H1 (cell line): Measurements from ENCODE around the gene MTCH1. TPM values are rescaled to one million over a fixed set of nuclear protein-coding genes. Genes with fewer than 3 reads are reported as not detected.

Experiments
- CTCF ChIA-PET: fragments of 300-600 bp; sonication (Branson Sonifier 250); formaldehyde crosslinking; loops from one replicate; lab custom pipeline; 2021; ENCODE audit not compliant: partially characterized antibody; lab: Charles Lee
- POLR2A ChIA-PET: fragments of 300-600 bp; sonication (Branson Sonifier 250); formaldehyde crosslinking; loops from one replicate; lab custom pipeline; 2021; ENCODE audit warnings: inconsistent platforms; ENCODE audit not compliant: partially characterized antibody; lab: Charles Lee
- DNase-seq, 2 experiments: peaks; one replicate each; pipeline versions ENCODE4 v3.0.0 to v3.0.0-alpha.2; 2010 to 2022; ENCODE audit warnings: low spot score in 2 of 2, low read depth in 1 of 2, mixed read lengths in 1 of 2
- FAIRE-seq: peaks from 2 replicates; lab custom pipeline; 2011; peaks lifted over from hg19 to GRCh38; lab: Jason Lieb, UNC
- H2AFZ ChIP-seq: 2 replicates; pipeline ENCODE4 v1.8.1; 2012; ENCODE audit warnings: low read length, inconsistent platforms
- H2AK5ac ChIP-seq: 2 replicates; pipeline ENCODE4 v1.6.1; 2013; ENCODE audit warnings: low read depth, low read length
- H2BK120ac ChIP-seq: replicated peaks from 2 replicates; pipeline ENCODE3; 2013; ENCODE audit warnings: low read depth, low read length, inconsistent platforms
- H2BK12ac ChIP-seq: 2 replicates; pipeline ENCODE4 v1.6.1; 2013; ENCODE audit warnings: low read depth, low read length
- H2BK15ac ChIP-seq: 2 replicates; pipeline ENCODE4 v1.6.1; 2013; ENCODE audit warnings: low read length
- H2BK20ac ChIP-seq: 2 replicates; pipeline ENCODE4 v1.6.1; 2013; ENCODE audit warnings: low read length
- H2BK5ac ChIP-seq: 2 replicates; pipeline ENCODE4 v1.6.1; 2013; ENCODE audit warnings: low read depth, low read length
- H3K14ac ChIP-seq: 2 replicates; pipeline ENCODE4 v1.6.1; 2013; ENCODE audit warnings: inconsistent platforms; ENCODE audit not compliant: insufficient read length
- H3K18ac ChIP-seq: 2 replicates; pipeline ENCODE4 v1.6.1; 2013; ENCODE audit warnings: low read length; ENCODE audit errors: extremely low read depth
- H3K23ac ChIP-seq: 2 replicates; pipeline ENCODE4 v1.6.1; 2013; ENCODE audit warnings: inconsistent platforms; ENCODE audit not compliant: insufficient read length
- H3K23me2 ChIP-seq: 2 replicates; pipeline ENCODE4 v1.6.1; 2013; ENCODE audit warnings: low read depth, low read length
- H3K27ac ChIP-seq: 2 replicates; pipeline ENCODE4 v1.6.1; 2011; ENCODE audit warnings: low read depth, low read length, inconsistent platforms
- H3K27me3 ChIP-seq, 4 experiments: replicated peaks in 1 of 4; 1 replicate in 1 of 4; 2 replicates in 3 of 4; pipeline versions ENCODE4 v1.6.1 to v1.8.1; 2011 to 2013; ENCODE audit warnings: low read length in 3 of 4, mild to moderate bottlenecking in 3 of 4, inconsistent platforms in 2 of 4, mixed read lengths in 2 of 4, moderate library complexity in 1 of 4; ENCODE audit not compliant: control insufficient read depth in 3 of 4, insufficient read depth in 3 of 4; ENCODE audit errors: extremely low read depth in 1 of 4
- H3K36me3 ChIP-seq, 4 experiments: 2 replicates each; pipeline versions ENCODE4 v1.6.1 to v1.8.1; 2011 to 2013; ENCODE audit warnings: mild to moderate bottlenecking in 4 of 4, low read length in 3 of 4, moderate library complexity in 2 of 4, control low read depth in 1 of 4, inconsistent platforms in 1 of 4; ENCODE audit not compliant: insufficient read depth in 4 of 4, control insufficient read depth in 2 of 4
- H3K4ac ChIP-seq: replicated peaks from 2 replicates; pipeline ENCODE3; 2013; ENCODE audit warnings: low read length, low read depth, mixed read lengths, inconsistent platforms; ENCODE audit not compliant: insufficient read length
- H3K4me1 ChIP-seq, 4 experiments: replicated peaks in 1 of 4; 1 replicate in 1 of 4; 2 replicates in 3 of 4; pipeline versions ENCODE4 v1.6.1 to v1.8.1; 2011 to 2013; ENCODE audit warnings: low read length in 3 of 4, inconsistent platforms in 2 of 4, mixed read lengths in 1 of 4; ENCODE audit not compliant: insufficient read depth in 4 of 4, control insufficient read depth in 3 of 4
- H3K4me2 ChIP-seq, 2 experiments: 2 replicates each; pipeline versions ENCODE4 v1.6.1 to v1.8.1; 2011 to 2013; ENCODE audit warnings: low read depth in 2 of 2, low read length in 2 of 2, control low read depth in 1 of 2, inconsistent platforms in 1 of 2, mild to moderate bottlenecking in 1 of 2; ENCODE audit not compliant: insufficient read depth in 1 of 2
- H3K4me3 ChIP-seq, 4 experiments: fragments of 200-600, 300-600 bp in 1 of 4; sonication (generic), shearing (Covaris generic), sonication (Bioruptor Twin) in 1 of 4; 2 replicates each; pipeline versions ENCODE4 v1.5.1 to v1.8.1; 2011 to 2016; ENCODE audit warnings: low read length in 4 of 4, low read depth in 3 of 4, control low read depth in 2 of 4, inconsistent platforms in 2 of 4, mild to moderate bottlenecking in 2 of 4, mixed read lengths in 1 of 4, moderate library complexity in 1 of 4; ENCODE audit not compliant: insufficient read depth in 2 of 4; ENCODE audit errors: extremely low read depth in 1 of 4
- H3K56ac ChIP-seq: replicated peaks from 2 replicates; pipeline ENCODE3; 2013; ENCODE audit warnings: low read depth, mild to moderate bottlenecking, mixed read lengths, low read length, inconsistent platforms; ENCODE audit not compliant: insufficient read length
- H3K79me1 ChIP-seq: 2 replicates; pipeline ENCODE4 v1.6.1; 2013; ENCODE audit warnings: low read depth, low read length, control low read depth
- H3K79me2 ChIP-seq, 2 experiments: 2 replicates each; pipeline versions ENCODE4 v1.6.1 to v1.8.1; 2012 to 2013; ENCODE audit warnings: low read length in 2 of 2, mild to moderate bottlenecking in 2 of 2, inconsistent platforms in 1 of 2; ENCODE audit not compliant: insufficient read depth in 2 of 2, control insufficient read depth in 1 of 2
- H3K9ac ChIP-seq, 4 experiments: replicated peaks in 1 of 4; 1 replicate in 1 of 4; 2 replicates in 3 of 4; pipeline versions ENCODE4 v1.6.1 to v1.8.1; 2011 to 2013; ENCODE audit warnings: low read depth in 3 of 4, low read length in 3 of 4, control low read depth in 2 of 4, mild to moderate bottlenecking in 2 of 4, moderate library complexity in 2 of 4, inconsistent platforms in 1 of 4; ENCODE audit errors: extremely low read depth in 1 of 4
- H3K9me3 ChIP-seq, 2 experiments: 2 replicates each; pipeline versions ENCODE4 v1.6.1 to v1.8.1; 2012 to 2013; ENCODE audit warnings: mild to moderate bottlenecking in 2 of 2, moderate library complexity in 2 of 2, control low read depth in 1 of 2, inconsistent platforms in 1 of 2, low read depth in 1 of 2, low read length in 1 of 2, mixed read lengths in 1 of 2; ENCODE audit not compliant: insufficient read depth in 2 of 2
- H4K20me1 ChIP-seq, 2 experiments: replicated peaks in 1 of 2; 2 replicates each; pipeline versions ENCODE3 to v1.8.1; 2011 to 2013; ENCODE audit warnings: inconsistent platforms in 2 of 2, low read length in 2 of 2, mild to moderate bottlenecking in 1 of 2; ENCODE audit not compliant: insufficient read depth in 2 of 2, control insufficient read depth in 1 of 2
- H4K5ac ChIP-seq: 2 replicates; pipeline ENCODE4 v1.6.1; 2013; ENCODE audit warnings: low read length, low read depth, mixed read lengths, inconsistent platforms; ENCODE audit not compliant: insufficient read length
- H4K8ac ChIP-seq: 2 replicates; pipeline ENCODE4 v1.8.0; 2013; ENCODE audit warnings: mild to moderate bottlenecking, moderate library complexity, low read length, inconsistent platforms; ENCODE audit not compliant: insufficient read depth; ENCODE audit errors: extremely low read depth
- H4K91ac ChIP-seq: replicated peaks from 2 replicates; pipeline ENCODE3; 2013; ENCODE audit warnings: low read length, mixed read lengths, inconsistent platforms; ENCODE audit not compliant: insufficient read length
- RAD21 ChIP-seq, 2 experiments: IDR thresholded peaks in 1 of 2; conservative IDR thresholded peaks in 1 of 2; 2 replicates each; pipeline ENCODE4 v1.6.1; 2011; ENCODE audit warnings: low read depth in 2 of 2, low read length in 2 of 2, improper control_type of control experiment in 1 of 2, inconsistent platforms in 1 of 2, mild to moderate bottlenecking in 1 of 2, moderate library complexity in 1 of 2
- WGBS, 2 experiments: shearing (Covaris generic) in 1 of 2; methylation state at CpG; one replicate each; pipeline versions ENCODE4 v1.1.6 to v1.1.7; 2013 to 2015; ENCODE audit warnings: low lambda C conversion rate in 2 of 2, mixed read lengths in 2 of 2, inconsistent platforms in 1 of 2, low coverage in 1 of 2, missing lambda C conversion rate in 1 of 2; ENCODE audit not compliant: insufficient replicate concordance in 2 of 2, insufficient coverage in 1 of 2, insufficient read length in 1 of 2; ENCODE audit errors: extremely low coverage in 1 of 2, missing lambda C conversion rate in 1 of 2; 5-methylcytosine and 5-hydroxymethylcytosine counted together
- polyA plus RNA-seq, 7 experiments: library from polyadenylated mRNA; depleted of rRNA in 3 of 7; stranded (reverse) in 5 of 7; unstranded in 2 of 7; fragments of >200 nt in 5 of 7; fragments of 200-250 nt in 2 of 7; gene quantifications; 1 replicate in 5 of 7; 2 replicates in 1 of 7; 4 replicates in 1 of 7; pipeline versions ENCODE4 v1.2.1 to v1.2.3, GENCODE V29; 2011 to 2013; ENCODE audit warnings: missing spikeins in 2 of 7, mixed read lengths in 2 of 7
- total RNA-seq: library from RNA; stranded (reverse); fragmentation: NEBNext Ultra II Directional; extraction: Animal tissue kit (Norgen Biotek cat#: 25700); gene quantifications from 2 replicates; pipeline ENCODE4 v1.2.1, GENCODE V29; 2021

MTCH1 gene
- total and polyA plus RNA-seq, 2 of the 8 experiments (the other 6 are each of a cell fraction or from before 2014, with no cell fraction given): 169 to 214 TPM

- Histone ChIP-seq H3K56ac (no peak overlapping the region), H3K79me1 (peaks cover 2% of the 10 kb centered on the region; the same call in 1 of the 2 replicates), H3K4ac (no peak overlapping the region), H3K79me2 (peaks cover 0 to 36% of the 10 kb centered on the region in 2 experiments; a peak in 2 of 4 replicates), H2AFZ (no peak overlapping the region), H3K4me2 (no peak overlapping the region), H3K23me2 (no peaks in the 10 kb centered on the region), H3K4me3 (no peak overlapping the region), H2BK120ac (no peak overlapping the region), H4K5ac (no peak overlapping the region), H3K23ac (no peak overlapping the region), H4K91ac (no peak overlapping the region), H4K8ac (no peak overlapping the region), H3K9me3 (no peaks in the 10 kb centered on the region), H2BK20ac (no peak overlapping the region), H3K18ac (no peak overlapping the region), H2BK12ac (no peak overlapping the region), H3K4me1 (peaks cover 3 to 10% (median 8%) of the 10 kb centered on the region in 4 experiments), H3K36me3 (peaks cover 42 to 71% (median 64%) of the 10 kb centered on the region in 4 experiments), H3K27ac (no peak overlapping the region), H2BK5ac (no peak overlapping the region), H2AK5ac (no peak overlapping the region), H3K9ac (no peak overlapping the region), H4K20me1 (peaks cover 22 to 32% of the 10 kb centered on the region in 2 experiments), H3K14ac (no peak overlapping the region), H2BK15ac (no peak overlapping the region), H3K27me3 (no peaks in the 10 kb centered on the region)
- TF ChIP-seq RAD21 (IDR thresholded peaks at IDR 0.05 in 1 of 2, conservative IDR thresholded peaks at IDR 0.05 in 1 of 2; ENCODE audit: low read depth in 2 of 2, low read length in 2 of 2): no peak
- ChIA-PET POLR2A (interaction anchor here (1.5 kb wide), 1 partner anchor 10 kb away, joined by 5 read pairs; the partner anchor contains the start of gene MTCH1), CTCF (interaction anchor here (1.0 to 14.9 kb wide), 8 partner anchors 11 to 233 kb away, joined by 3 to 237 read pairs (median 6); partner anchors contain the start of gene PI16)
- FAIRE-seq: no peak
- no peak for DNase-seq
- WGBS, 2 experiments: 96% methylated on average over 7 of the region's 7 CpGs; no CpG with 5 or more reads in 1 of the 2 experiments
Observed at GRCh38 chr6:36976509-36976908, 9.5 kb downstream of the MTCH1 start.
